Naive thymus-derived CD4-positive, alpha-beta T cell (primary cell): ENCODE data around the gene ARHGAP1. TPM values are rescaled to one million over a fixed set of nuclear protein-coding genes. Genes with fewer than 3 reads are reported as not detected.
A peak's percentile ranks its signal among the peaks of the same experiment; 100 is the strongest.

Experiments
- ATAC-seq: fragments of 150-1000 bp; cut with Tn5 transposase; 2 replicates; pipeline ENCODE4 v1.10.0; 2021; ENCODE audit warnings: mild to moderate bottlenecking, moderate library complexity
- CTCF ChIA-PET: fragments of 350-600 bp; sonication (Branson Sonifier 250); formaldehyde crosslinking; loops from one replicate; lab custom pipeline; 2021; ENCODE audit warnings: antibody characterized with exemption; lab: Charles Lee
- POLR2A ChIA-PET: fragments of 350-600 bp; sonication (Branson Sonifier 250); formaldehyde crosslinking; loops from one replicate; lab custom pipeline; 2021; ENCODE audit warnings: antibody characterized with exemption, inconsistent platforms; lab: Charles Lee
- DNase-seq, 9 donors: peaks; one replicate each; pipeline versions ENCODE4 v3.0.0 to v3.0.0-alpha.2; 2020 to 2022; ENCODE audit warnings: mixed read lengths in 1 of 9
- H3K27ac ChIP-seq: one replicate; pipeline ENCODE4 v1.7.0; 2013; ENCODE audit warnings: mild to moderate bottlenecking, low read depth, low read length, moderate library complexity
- H3K27me3 ChIP-seq, 2 donors: one replicate each; pipeline ENCODE4 v1.7.0; 2013; ENCODE audit warnings: low read length in 2 of 2, mild to moderate bottlenecking in 2 of 2, moderate library complexity in 2 of 2; ENCODE audit not compliant: control insufficient read depth in 2 of 2, insufficient read depth in 2 of 2
- H3K36me3 ChIP-seq, 3 experiments: 1 replicate in 2 of 3; 2 replicates in 1 of 3; pipeline ENCODE4 v1.7.0; 2013; ENCODE audit warnings: low read length in 3 of 3, mild to moderate bottlenecking in 3 of 3, moderate library complexity in 1 of 3; ENCODE audit not compliant: insufficient read depth in 3 of 3, control insufficient read depth in 2 of 3
- H3K4me1 ChIP-seq, 2 donors: one replicate each; pipeline ENCODE4 v1.7.0; 2013; ENCODE audit warnings: low read length in 2 of 2, mild to moderate bottlenecking in 2 of 2, moderate library complexity in 1 of 2; ENCODE audit not compliant: control insufficient read depth in 2 of 2, insufficient read depth in 2 of 2
- H3K4me3 ChIP-seq: 2 replicates; pipeline ENCODE4 v1.7.0; 2013; ENCODE audit warnings: mild to moderate bottlenecking, low read length
- H3K9me3 ChIP-seq, 3 experiments: 1 replicate in 2 of 3; 2 replicates in 1 of 3; pipeline ENCODE4 v1.7.0; 2013; ENCODE audit warnings: low read length in 3 of 3; ENCODE audit not compliant: control insufficient read depth in 2 of 3
- H3K27ac Mint-ChIP-seq, 9 donors: one replicate each; pipeline ENCODE4 v1.8.0; 2020 to 2022; ENCODE audit warnings: mixed read lengths in 9 of 9, mild to moderate bottlenecking in 8 of 9, moderate library complexity in 5 of 9, inconsistent platforms in 2 of 9
- H3K27me3 Mint-ChIP-seq, 5 donors: one replicate each; pipeline ENCODE4 v1.8.0; 2021 to 2022; ENCODE audit warnings: mixed read lengths in 5 of 5, mild to moderate bottlenecking in 1 of 5
- H3K36me3 Mint-ChIP-seq, 5 donors: one replicate each; pipeline ENCODE4 v1.8.0; 2020 to 2022; ENCODE audit warnings: mixed read lengths in 5 of 5, mild to moderate bottlenecking in 3 of 5, inconsistent platforms in 1 of 5
- H3K4me1 Mint-ChIP-seq, 7 donors: one replicate each; pipeline ENCODE4 v1.8.0; 2020 to 2022; ENCODE audit warnings: mixed read lengths in 7 of 7, mild to moderate bottlenecking in 3 of 7, inconsistent platforms in 1 of 7
- H3K4me3 Mint-ChIP-seq, 10 donors: one replicate each; pipeline ENCODE4 v1.8.0; 2020 to 2022; ENCODE audit warnings: mild to moderate bottlenecking in 10 of 10, mixed read lengths in 10 of 10, moderate library complexity in 6 of 10, inconsistent platforms in 2 of 10
- H3K9me3 Mint-ChIP-seq, 11 donors: one replicate each; pipeline ENCODE4 v1.8.0; 2020 to 2022; ENCODE audit warnings: mixed read lengths in 11 of 11, mild to moderate bottlenecking in 4 of 11, inconsistent platforms in 1 of 11, moderate library complexity in 1 of 11
- intact Hi-C, 2 donors: fragments of 100-400 bp; cut with micrococcal nuclease; formaldehyde crosslinking; loops; one replicate each; pipeline ENCODE4 v1.15.1; 2023
- polyA plus RNA-seq, 2 donors: library from polyadenylated mRNA; unstranded; fragments of 300-500 nt; fragmentation: Illumina TruSeq; gene quantifications; one replicate each; pipeline ENCODE4 v1.2.3, GENCODE V29; 2021
- total RNA-seq, 6 experiments: library from RNA in 5 of 6; stranded (reverse) in 5 of 6; gene quantifications; 1 replicate in 5 of 6; 2 replicates in 1 of 6; pipeline ENCODE4 v1.2.3 and lab custom pipeline; 2021 to 2026

The ARHGAP1 gene
- total and polyA plus RNA-seq, 7 experiments from 2014 or later = 44.2 to 82.5 (median 64.6) TPM

DNA sequence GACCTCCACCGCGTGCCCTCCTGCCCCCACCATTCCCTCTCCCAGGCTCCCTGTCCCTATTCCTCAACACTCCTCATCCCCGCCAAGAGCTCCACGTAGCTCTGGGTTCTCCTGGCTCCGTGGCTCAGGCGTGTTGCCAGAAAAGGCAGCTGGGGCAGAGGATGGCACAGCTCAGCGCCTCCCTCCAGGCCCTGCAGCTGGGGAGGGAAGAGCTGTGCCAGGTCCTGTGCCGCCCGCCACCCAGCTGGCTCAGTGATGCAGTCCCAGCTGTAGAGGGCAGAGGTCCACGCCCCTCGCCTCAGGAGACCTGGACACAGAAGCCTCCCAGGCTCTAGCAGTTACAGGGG lies 4.2 kb downstream of the ARHGAP1 start:
- H3K36me3 Mint-ChIP-seq = peaks cover 0 to 31% (median 8%) of the 10 kb centered on the region in 5 donors
- no peaks in the 10 kb centered on the region for H3K27me3 ChIP-seq
- no peaks in the 10 kb centered on the region for H3K9me3 ChIP-seq
- H3K4me3 ChIP-seq = no peak overlapping the region
- intact Hi-C loops = loop anchor here in 1 of 2 donors (5.0 kb wide), 1 partner anchor 859 kb away; no protein-coding TSS in a partner anchor
- peak overlapping the region in 1 of 10 donors; percentile 37 for H3K4me3 Mint-ChIP-seq
- H3K4me1 ChIP-seq = peaks cover 20 to 25% of the 10 kb centered on the region in 2 donors
- no peak overlapping the region for H3K27ac ChIP-seq
- peaks cover 0 to 2% (median 0%) of the 10 kb centered on the region in 11 donors for H3K9me3 Mint-ChIP-seq
- peaks cover 30 to 58% (median 35%) of the 10 kb centered on the region in 7 donors for H3K4me1 Mint-ChIP-seq
- peak overlapping the region in 2 of 9 donors; percentile 32 to 55 for H3K27ac Mint-ChIP-seq
- peaks cover 22 to 55% (median 25%) of the 10 kb centered on the region in 3 experiments for H3K36me3 ChIP-seq
- POLR2A ChIA-PET = interaction anchor here (1.1 to 12.4 kb wide), 2 partner anchors 21 to 78 kb away, joined by 3 to 135 read pairs; no protein-coding TSS in a partner anchor
- ATAC-seq = no peak
- CTCF ChIA-PET = interaction anchor here (1.1 kb wide), 1 partner anchor 79 kb away, joined by 3 read pairs; the partner anchor contains the start of genes ATG13 and HARBI1
- DNase-seq = no peak
- H3K27me3 Mint-ChIP-seq = peaks cover 0 to 5% (median 0%) of the 10 kb centered on the region in 5 donors

- peak overlapping the region in 5 of 9 donors; percentile 28 to 74 (median 48) for H3K27ac Mint-ChIP-seq
- H3K4me1 ChIP-seq = peaks cover 20 to 25% of the 10 kb centered on the region in 2 donors
- ATAC-seq (no peak), DNase-seq (no peak)
- no peaks in the 10 kb centered on the region for H3K9me3 ChIP-seq
- ChIA-PET POLR2A (interaction anchor here (0.8 to 12.4 kb wide), 3 partner anchors 14 to 77 kb away, joined by 3 to 135 read pairs (median 3); no protein-coding TSS in a partner anchor), CTCF (no interaction called here)
- H3K4me3 ChIP-seq = no peak overlapping the region
- H3K4me3 Mint-ChIP-seq = peak overlapping the region in 2 of 10 donors; percentile 37 to 45
- H3K27me3 ChIP-seq = no peaks in the 10 kb centered on the region
- H3K36me3 ChIP-seq = peaks cover 22 to 57% (median 25%) of the 10 kb centered on the region in 3 experiments
- peaks cover 0 to 3% (median 0%) of the 10 kb centered on the region in 5 donors for H3K27me3 Mint-ChIP-seq
- peaks cover 27 to 56% (median 36%) of the 10 kb centered on the region in 7 donors for H3K4me1 Mint-ChIP-seq
- peak overlapping the region; percentile 54 for H3K27ac ChIP-seq
- H3K36me3 Mint-ChIP-seq = peaks cover 3 to 36% (median 7%) of the 10 kb centered on the region in 5 donors
- peaks cover 0 to 1% (median 0%) of the 10 kb centered on the region in 11 donors for H3K9me3 Mint-ChIP-seq
- intact Hi-C loops = loop anchor here in 1 of 2 donors (5.0 kb wide), 1 partner anchor 858 kb away; no protein-coding TSS in a partner anchor
Observed at GRCh38 chr11:46695345-46696211, 4.8 kb downstream of the ARHGAP1 start.

GRCh38 chr11:46694607-46695006 lies 5.8 kb downstream of the ARHGAP1 start:
- H3K4me3 ChIP-seq = no peak overlapping the region
- POLR2A ChIA-PET = interaction anchor here (12.4 kb wide), 1 partner anchor 19 kb away, joined by 135 read pairs; no protein-coding TSS in a partner anchor
- no peaks in the 10 kb centered on the region for H3K9me3 Mint-ChIP-seq
- H3K36me3 Mint-ChIP-seq = peaks cover 4 to 39% (median 6%) of the 10 kb centered on the region in 5 donors
- H3K9me3 ChIP-seq = no peaks in the 10 kb centered on the region
- H3K4me1 ChIP-seq = peaks cover 19 to 24% of the 10 kb centered on the region in 2 donors
- no peaks in the 10 kb centered on the region for H3K27me3 Mint-ChIP-seq
- H3K27ac ChIP-seq = peak overlapping the region; percentile 35
- ATAC-seq (no peak), DNase-seq (no peak)
- peaks cover 21 to 49% (median 38%) of the 10 kb centered on the region in 7 donors for H3K4me1 Mint-ChIP-seq
- CTCF ChIA-PET = no interaction called here
- no peak overlapping the region for H3K4me3 Mint-ChIP-seq
- H3K27ac Mint-ChIP-seq = peak overlapping the region in 3 of 9 donors; percentile 22 to 85 (median 54)
- intact Hi-C loops = loop anchor here in 1 of 2 donors (5.0 kb wide), 1 partner anchor 857 kb away; no protein-coding TSS in a partner anchor
- no peaks in the 10 kb centered on the region for H3K27me3 ChIP-seq
- H3K36me3 ChIP-seq = peaks cover 22 to 61% (median 25%) of the 10 kb centered on the region in 3 experiments

GRCh38 chr11:46694072-46694471 lies 6.3 kb downstream of the ARHGAP1 start:
- H3K4me3 Mint-ChIP-seq = no peak overlapping the region
- ChIA-PET CTCF (interaction anchor here (0.9 kb wide), 1 partner anchor 8 kb away, joined by 3 read pairs; no protein-coding TSS in a partner anchor), POLR2A (interaction anchor here (0.5 to 12.4 kb wide), 2 partner anchors 19 to 516 kb away, joined by 5 to 135 read pairs; no protein-coding TSS in a partner anchor)
- no peaks in the 10 kb centered on the region for H3K27me3 Mint-ChIP-seq
- peaks cover 4 to 38% (median 6%) of the 10 kb centered on the region in 5 donors for H3K36me3 Mint-ChIP-seq
- peaks cover 21 to 47% (median 37%) of the 10 kb centered on the region in 7 donors for H3K4me1 Mint-ChIP-seq
- no peaks in the 10 kb centered on the region for H3K27me3 ChIP-seq
- H3K4me3 ChIP-seq = no peak overlapping the region
- peak overlapping the region in 2 of 9 donors; percentile 22 to 38 for H3K27ac Mint-ChIP-seq
- intact Hi-C loops = no loop called here
- H3K36me3 ChIP-seq = peaks cover 22 to 63% (median 27%) of the 10 kb centered on the region in 3 experiments
- DNase-seq = no peak
- no peak overlapping the region for H3K27ac ChIP-seq
- ATAC-seq = no peak
- H3K4me1 ChIP-seq = peaks cover 14 to 18% of the 10 kb centered on the region in 2 donors
- no peaks in the 10 kb centered on the region for H3K9me3 Mint-ChIP-seq
- no peaks in the 10 kb centered on the region for H3K9me3 ChIP-seq

DNA sequence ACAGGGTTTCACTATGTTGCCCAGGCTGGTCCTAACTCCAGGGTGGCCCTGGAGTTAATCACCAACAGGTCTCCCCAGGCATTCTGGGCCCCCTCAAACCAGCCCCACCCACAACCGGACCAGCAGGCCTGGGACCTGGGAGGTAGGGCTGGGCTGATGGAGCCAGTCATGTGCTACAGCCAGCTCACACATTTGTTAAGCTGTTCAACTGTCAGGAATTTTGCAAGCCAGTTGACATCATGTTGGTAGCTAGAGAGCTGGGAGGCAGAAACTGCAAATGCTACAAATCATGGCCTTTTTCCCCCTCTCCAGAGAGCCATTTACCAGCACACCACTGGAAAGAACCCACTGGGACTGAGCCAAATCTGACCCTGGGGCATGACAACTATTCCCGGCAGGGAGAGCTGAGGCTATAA lies 6.8 kb downstream of the ARHGAP1 start:
- peak overlapping the region in 1 of 9 donors; percentile 38 for H3K27ac Mint-ChIP-seq
- ChIA-PET POLR2A (interaction anchor here (0.5 to 12.4 kb wide), 2 partner anchors 18 to 517 kb away, joined by 5 to 135 read pairs; no protein-coding TSS in a partner anchor), CTCF (interaction anchor here (0.9 kb wide), 1 partner anchor 8 kb away, joined by 3 read pairs; no protein-coding TSS in a partner anchor)
- Histone ChIP-seq H3K4me3 (no peak overlapping the region), H3K4me1 (peaks cover 9 to 14% of the 10 kb centered on the region in 2 donors), H3K27ac (no peak overlapping the region), H3K9me3 (no peaks in the 10 kb centered on the region), H3K36me3 (peaks cover 22 to 66% (median 30%) of the 10 kb centered on the region in 3 experiments), H3K27me3 (no peaks in the 10 kb centered on the region)
- no peak for DNase-seq
- intact Hi-C loops = no loop called here
- peaks cover 17 to 44% (median 34%) of the 10 kb centered on the region in 7 donors for H3K4me1 Mint-ChIP-seq
- H3K4me3 Mint-ChIP-seq = no peak overlapping the region
- H3K36me3 Mint-ChIP-seq = peaks cover 4 to 39% (median 8%) of the 10 kb centered on the region in 5 donors
- no peak for ATAC-seq
- no peaks in the 10 kb centered on the region for H3K9me3 Mint-ChIP-seq
- H3K27me3 Mint-ChIP-seq = no peaks in the 10 kb centered on the region

DNA sequence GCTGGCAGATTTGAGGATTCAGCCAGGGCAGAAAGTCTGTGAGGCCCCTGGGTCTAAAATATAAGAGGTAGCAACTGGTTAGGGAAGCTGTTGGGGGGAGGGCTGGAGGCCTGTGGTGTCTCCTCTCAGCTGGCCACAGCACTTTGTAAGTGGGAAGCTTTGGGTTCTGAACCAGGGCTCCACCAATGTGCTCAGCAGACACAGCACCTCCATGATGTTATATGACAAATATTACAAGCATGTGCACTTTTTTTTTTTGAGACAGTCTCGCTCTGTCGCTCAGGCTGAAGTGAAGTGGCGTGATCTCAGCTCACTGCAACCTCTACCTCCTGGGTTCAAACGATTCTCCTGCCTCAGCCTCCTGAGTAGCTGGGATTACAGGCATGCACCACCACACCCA lies 8.0 kb downstream of the ARHGAP1 start:
- Mint-ChIP-seq H3K4me3 (no peak overlapping the region), H3K4me1 (peaks cover 9 to 33% (median 27%) of the 10 kb centered on the region in 7 donors), H3K9me3 (no peaks in the 10 kb centered on the region), H3K36me3 (peaks cover 4 to 43% (median 13%) of the 10 kb centered on the region in 5 donors), H3K27me3 (no peaks in the 10 kb centered on the region), H3K27ac (peak overlapping the region in 2 of 9 donors; percentile 17 to 18)
- ChIA-PET POLR2A (interaction anchor here (0.6 to 12.4 kb wide), 2 partner anchors 17 to 49 kb away, joined by 3 to 135 read pairs; no protein-coding TSS in a partner anchor), CTCF (no interaction called here)
- intact Hi-C loops = no loop called here
- DNase-seq (no peak), ATAC-seq (no peak)
- H3K9me3 ChIP-seq = no peaks in the 10 kb centered on the region
- peaks cover 0 to 7% of the 10 kb centered on the region in 2 donors for H3K4me1 ChIP-seq
- H3K27me3 ChIP-seq = no peaks in the 10 kb centered on the region
- H3K4me3 ChIP-seq = no peak overlapping the region
- no peak overlapping the region for H3K27ac ChIP-seq
- peaks cover 29 to 78% (median 33%) of the 10 kb centered on the region in 3 experiments for H3K36me3 ChIP-seq
